ENCODE measurements around the gene FAM72A.
"Not testable (repeated sequence)": the region's sequence is repeated elsewhere in the genome, so short reads cannot be mapped to it uniquely, and the experiment has no call there.

Gene FAM72A

GRCh38 chr1:206202789-206203363 lies at the start of gene FAM72A:
Gene FAM72A (minus strand): TSS chr1:206202839. CDS start chr1:206202025, 814 bp downstream.
- H3K4me3 ChIP-seq (ENCODE audit: low read depth in 1 of 2, low read length in 2 of 2): peak within 1 kb of the TSS in 1 of 2 experiments; percentile 58; a peak in 2 of 4 replicates
- ATAC-seq (ENCODE audit: insufficient read depth, low read depth) (peak; percentile 86), DNase-seq (peak; percentile 99)
- H3K9me3 ChIP-seq (ENCODE audit: insufficient read depth, low read length, severe bottlenecking); H4K20me1 ChIP-seq (ENCODE audit: insufficient read depth, low read length); H3K79me2 ChIP-seq (ENCODE audit: insufficient read depth, low read length); H3K4me1 ChIP-seq (ENCODE audit: insufficient read depth, low read length); H3K36me3 ChIP-seq (ENCODE audit: insufficient read depth, low read length); H3K27me3 ChIP-seq (ENCODE audit: insufficient read depth, low read length, poor library complexity): not testable (repeated sequence)
- H3K4me2 ChIP-seq (ENCODE audit: insufficient read depth, low read length): peak within 1 kb of the TSS; percentile 53
- H3K9ac ChIP-seq (ENCODE audit: low read depth, low read length): peak within 1 kb of the TSS; percentile 50
- H3K27ac ChIP-seq (ENCODE audit: low read length): peak within 1 kb of the TSS; percentile 52; the same call in 1 of the 2 replicates
- peak within 1 kb of the TSS; percentile 58 for H2AFZ ChIP-seq (ENCODE audit: low read depth, low read length)

- H3K4me2 ChIP-seq (ENCODE audit: insufficient read depth, low read length); H3K4me3 ChIP-seq (ENCODE audit: low read depth in 1 of 2, low read length in 2 of 2): not testable (repeated sequence)
- peak; percentile 49; the same call in 2 of the 3 replicates for ATAC-seq (ENCODE audit: insufficient read depth, low read depth)
Measured at GRCh38 chr1:206250953-206251681, 48.5 kb upstream of the FAM72A start.

GRCh38 chr1:206246129-206246886 lies 43.7 kb upstream of the FAM72A start:
- not testable (repeated sequence) for DNase-seq; H3K79me2 ChIP-seq (ENCODE audit: insufficient read depth, low read length); H3K4me2 ChIP-seq (ENCODE audit: insufficient read depth, low read length); ATAC-seq (ENCODE audit: insufficient read depth, low read depth); H3K27me3 ChIP-seq (ENCODE audit: insufficient read depth, low read length, poor library complexity); H2AFZ ChIP-seq (ENCODE audit: low read depth, low read length); H3K4me1 ChIP-seq (ENCODE audit: insufficient read depth, low read length); H3K4me3 ChIP-seq (ENCODE audit: low read depth in 1 of 2, low read length in 2 of 2); H4K20me1 ChIP-seq (ENCODE audit: insufficient read depth, low read length); H3K27ac ChIP-seq (ENCODE audit: low read length); H3K36me3 ChIP-seq (ENCODE audit: insufficient read depth, low read length); H3K9ac ChIP-seq (ENCODE audit: low read depth, low read length); H3K9me3 ChIP-seq (ENCODE audit: insufficient read depth, low read length, severe bottlenecking)

More at GRCh38 chr1:206250953-206251681, 48.5 kb upstream of the FAM72A start:
- H3K9me3 ChIP-seq (ENCODE audit: insufficient read depth, low read length, severe bottlenecking); H3K79me2 ChIP-seq (ENCODE audit: insufficient read depth, low read length); H4K20me1 ChIP-seq (ENCODE audit: insufficient read depth, low read length); H3K36me3 ChIP-seq (ENCODE audit: insufficient read depth, low read length); H3K27ac ChIP-seq (ENCODE audit: low read length); H3K4me1 ChIP-seq (ENCODE audit: insufficient read depth, low read length); H3K27me3 ChIP-seq (ENCODE audit: insufficient read depth, low read length, poor library complexity); DNase-seq; H2AFZ ChIP-seq (ENCODE audit: low read depth, low read length); H3K9ac ChIP-seq (ENCODE audit: low read depth, low read length): not testable (repeated sequence)

GRCh38 chr1:206245479-206245878 lies 42.8 kb upstream of the FAM72A start:
- not testable (repeated sequence) for H3K27me3 ChIP-seq (ENCODE audit: insufficient read depth, low read length, poor library complexity); ATAC-seq (ENCODE audit: insufficient read depth, low read depth); H3K36me3 ChIP-seq (ENCODE audit: insufficient read depth, low read length); H2AFZ ChIP-seq (ENCODE audit: low read depth, low read length); H3K9ac ChIP-seq (ENCODE audit: low read depth, low read length); H3K4me1 ChIP-seq (ENCODE audit: insufficient read depth, low read length); H4K20me1 ChIP-seq (ENCODE audit: insufficient read depth, low read length); H3K79me2 ChIP-seq (ENCODE audit: insufficient read depth, low read length); H3K4me3 ChIP-seq (ENCODE audit: low read depth in 1 of 2, low read length in 2 of 2); DNase-seq; H3K4me2 ChIP-seq (ENCODE audit: insufficient read depth, low read length); H3K9me3 ChIP-seq (ENCODE audit: insufficient read depth, low read length, severe bottlenecking); H3K27ac ChIP-seq (ENCODE audit: low read length)

- H3K4me3 ChIP-seq (ENCODE audit: low read depth in 1 of 2, low read length in 2 of 2); H2AFZ ChIP-seq (ENCODE audit: low read depth, low read length); H3K9ac ChIP-seq (ENCODE audit: low read depth, low read length); H4K20me1 ChIP-seq (ENCODE audit: insufficient read depth, low read length); H3K4me1 ChIP-seq (ENCODE audit: insufficient read depth, low read length); H3K79me2 ChIP-seq (ENCODE audit: insufficient read depth, low read length); H3K9me3 ChIP-seq (ENCODE audit: insufficient read depth, low read length, severe bottlenecking); H3K27me3 ChIP-seq (ENCODE audit: insufficient read depth, low read length, poor library complexity); DNase-seq; ATAC-seq (ENCODE audit: insufficient read depth, low read depth); H3K36me3 ChIP-seq (ENCODE audit: insufficient read depth, low read length); H3K27ac ChIP-seq (ENCODE audit: low read length); H3K4me2 ChIP-seq (ENCODE audit: insufficient read depth, low read length): not testable (repeated sequence)
Measured at GRCh38 chr1:206243335-206243734, 40.7 kb upstream of the FAM72A start.

GRCh38 chr1:206240288-206240687 lies 37.6 kb upstream of the FAM72A start:
- H3K27ac ChIP-seq (ENCODE audit: low read length); H3K4me2 ChIP-seq (ENCODE audit: insufficient read depth, low read length); ATAC-seq (ENCODE audit: insufficient read depth, low read depth): not testable (repeated sequence)

GRCh38 chr1:206235190-206235589 lies 32.6 kb upstream of the FAM72A start:
- H3K9me3 ChIP-seq (ENCODE audit: insufficient read depth, low read length, severe bottlenecking); H3K9ac ChIP-seq (ENCODE audit: low read depth, low read length); H3K27ac ChIP-seq (ENCODE audit: low read length); H3K36me3 ChIP-seq (ENCODE audit: insufficient read depth, low read length); H3K79me2 ChIP-seq (ENCODE audit: insufficient read depth, low read length); H3K4me1 ChIP-seq (ENCODE audit: insufficient read depth, low read length); DNase-seq; ATAC-seq (ENCODE audit: insufficient read depth, low read depth); H2AFZ ChIP-seq (ENCODE audit: low read depth, low read length); H3K4me3 ChIP-seq (ENCODE audit: low read depth in 1 of 2, low read length in 2 of 2); H4K20me1 ChIP-seq (ENCODE audit: insufficient read depth, low read length); H3K4me2 ChIP-seq (ENCODE audit: insufficient read depth, low read length); H3K27me3 ChIP-seq (ENCODE audit: insufficient read depth, low read length, poor library complexity): not testable (repeated sequence)

More at GRCh38 chr1:206240288-206240687, 37.6 kb upstream of the FAM72A start:
- not testable (repeated sequence) for H4K20me1 ChIP-seq (ENCODE audit: insufficient read depth, low read length); H3K4me1 ChIP-seq (ENCODE audit: insufficient read depth, low read length); H3K36me3 ChIP-seq (ENCODE audit: insufficient read depth, low read length); H3K27me3 ChIP-seq (ENCODE audit: insufficient read depth, low read length, poor library complexity); H2AFZ ChIP-seq (ENCODE audit: low read depth, low read length); H3K9me3 ChIP-seq (ENCODE audit: insufficient read depth, low read length, severe bottlenecking); H3K79me2 ChIP-seq (ENCODE audit: insufficient read depth, low read length); H3K9ac ChIP-seq (ENCODE audit: low read depth, low read length); DNase-seq; H3K4me3 ChIP-seq (ENCODE audit: low read depth in 1 of 2, low read length in 2 of 2)
